Fibroblast of villous mesenchyme (primary cell): ENCODE measurements around the gene PNMA6F. TPM values are rescaled to one million over a fixed set of nuclear protein-coding genes. Genes with fewer than 3 reads are reported as not detected.
"Not testable (repeated sequence)": the region's sequence is repeated elsewhere in the genome, so short reads cannot be mapped to it uniquely, and the experiment has no call there.

Experiments used
- DNase-seq: peaks from one replicate; pipeline ENCODE4 v3.0.0-alpha.2; 2010; ENCODE audit warnings: low read depth
- H3K4me3 ChIP-seq: 2 replicates; pipeline ENCODE4 v1.5.1; 2011; ENCODE audit warnings: low read depth, mild to moderate bottlenecking, low read length
- total RNA-seq: library from RNA; depleted of rRNA; stranded (reverse); fragments of >200 nt; gene quantifications from 2 replicates; pipeline ENCODE4 v1.2.3, GENCODE V29; 2012
- TF ChIP-seq, protein P1 (sequence below): IDR thresholded peaks from 2 replicates; pipeline ENCODE4 v1.5.1; 2012; ENCODE audit warnings: low read depth, mild to moderate bottlenecking, low read length; ENCODE audit not compliant: insufficient read depth

PNMA6F gene
- total RNA-seq, 1 donor: not detected

DNA sequence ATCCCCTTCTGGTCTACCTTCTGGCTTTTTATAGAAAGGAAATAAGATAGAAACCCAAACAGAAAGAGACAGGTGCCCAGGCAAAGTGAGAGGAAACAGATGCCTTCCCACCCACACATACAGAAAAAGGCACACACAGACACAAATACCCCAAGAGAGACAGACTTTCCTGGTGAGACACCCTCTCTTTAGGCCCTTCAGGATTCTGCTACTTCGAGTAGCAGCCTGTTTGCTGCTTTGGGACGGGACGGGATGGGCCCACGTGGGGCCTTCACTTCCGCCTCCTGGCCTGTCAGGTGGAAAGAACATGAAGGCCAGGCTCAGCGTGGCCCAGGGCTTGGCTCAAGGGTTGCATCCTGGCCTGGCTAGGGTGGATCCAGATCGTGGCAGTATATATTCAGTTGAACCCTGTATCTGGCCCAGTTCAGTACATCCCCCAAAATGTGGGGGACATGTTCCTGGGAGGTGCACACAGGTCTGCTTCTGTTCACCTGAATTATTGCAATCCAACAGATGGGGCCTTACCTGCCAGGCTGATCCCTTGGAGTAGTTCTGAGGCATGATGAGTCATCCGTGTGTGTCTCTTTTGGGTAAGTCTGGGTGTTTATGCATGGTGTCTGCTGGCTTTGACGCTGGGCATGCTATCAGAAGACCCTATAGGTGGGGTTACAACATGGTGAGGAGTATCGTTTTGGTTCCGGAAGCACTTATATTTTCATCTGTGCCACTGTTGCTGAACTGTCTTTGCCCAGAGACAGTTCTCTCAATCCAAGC, 14.7 kb upstream of the PNMA6F start:
- DNase-seq: no peak
- H3K4me3 ChIP-seq: no peak overlapping the region
- TF ChIP-seq, protein P1, sequence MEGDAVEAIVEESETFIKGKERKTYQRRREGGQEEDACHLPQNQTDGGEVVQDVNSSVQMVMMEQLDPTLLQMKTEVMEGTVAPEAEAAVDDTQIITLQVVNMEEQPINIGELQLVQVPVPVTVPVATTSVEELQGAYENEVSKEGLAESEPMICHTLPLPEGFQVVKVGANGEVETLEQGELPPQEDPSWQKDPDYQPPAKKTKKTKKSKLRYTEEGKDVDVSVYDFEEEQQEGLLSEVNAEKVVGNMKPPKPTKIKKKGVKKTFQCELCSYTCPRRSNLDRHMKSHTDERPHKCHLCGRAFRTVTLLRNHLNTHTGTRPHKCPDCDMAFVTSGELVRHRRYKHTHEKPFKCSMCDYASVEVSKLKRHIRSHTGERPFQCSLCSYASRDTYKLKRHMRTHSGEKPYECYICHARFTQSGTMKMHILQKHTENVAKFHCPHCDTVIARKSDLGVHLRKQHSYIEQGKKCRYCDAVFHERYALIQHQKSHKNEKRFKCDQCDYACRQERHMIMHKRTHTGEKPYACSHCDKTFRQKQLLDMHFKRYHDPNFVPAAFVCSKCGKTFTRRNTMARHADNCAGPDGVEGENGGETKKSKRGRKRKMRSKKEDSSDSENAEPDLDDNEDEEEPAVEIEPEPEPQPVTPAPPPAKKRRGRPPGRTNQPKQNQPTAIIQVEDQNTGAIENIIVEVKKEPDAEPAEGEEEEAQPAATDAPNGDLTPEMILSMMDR: no peak

DNA sequence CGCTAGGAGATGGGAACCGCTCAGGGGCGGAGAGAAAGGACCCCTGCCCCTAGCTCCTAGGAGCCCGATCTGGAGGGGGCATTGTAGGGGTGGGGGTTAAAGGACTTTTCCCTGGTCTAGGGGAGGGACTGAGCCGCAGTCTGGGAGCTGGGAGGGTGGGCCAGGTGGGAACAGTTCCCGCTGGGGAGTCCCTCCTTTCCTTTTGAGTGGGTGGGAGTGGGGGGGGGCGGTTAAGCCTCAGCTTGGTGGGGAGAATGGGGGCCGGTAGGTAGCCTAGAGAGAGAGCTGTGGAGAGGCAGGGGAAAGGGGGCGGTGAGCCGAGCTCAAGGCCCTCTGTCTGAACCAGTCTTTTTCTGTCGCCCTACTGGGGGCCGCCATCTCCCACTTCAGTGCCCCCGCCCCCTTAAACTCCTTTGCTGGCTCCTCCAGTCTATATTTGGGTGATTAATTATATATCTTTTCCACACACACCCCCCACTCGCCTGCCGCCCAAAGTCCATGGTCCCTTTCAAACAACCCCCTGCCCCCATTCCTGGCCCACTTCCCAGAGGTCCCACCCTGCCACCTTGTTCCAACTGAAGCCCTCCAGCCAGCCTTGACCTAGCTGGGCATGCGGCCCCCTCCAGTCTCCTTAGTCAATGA, 13.2 kb upstream of the PNMA6F start:
- no peak for DNase-seq
- H3K4me3 ChIP-seq: peak overlapping the region; percentile 75
- TF ChIP-seq, protein P1: no peak

DNA sequence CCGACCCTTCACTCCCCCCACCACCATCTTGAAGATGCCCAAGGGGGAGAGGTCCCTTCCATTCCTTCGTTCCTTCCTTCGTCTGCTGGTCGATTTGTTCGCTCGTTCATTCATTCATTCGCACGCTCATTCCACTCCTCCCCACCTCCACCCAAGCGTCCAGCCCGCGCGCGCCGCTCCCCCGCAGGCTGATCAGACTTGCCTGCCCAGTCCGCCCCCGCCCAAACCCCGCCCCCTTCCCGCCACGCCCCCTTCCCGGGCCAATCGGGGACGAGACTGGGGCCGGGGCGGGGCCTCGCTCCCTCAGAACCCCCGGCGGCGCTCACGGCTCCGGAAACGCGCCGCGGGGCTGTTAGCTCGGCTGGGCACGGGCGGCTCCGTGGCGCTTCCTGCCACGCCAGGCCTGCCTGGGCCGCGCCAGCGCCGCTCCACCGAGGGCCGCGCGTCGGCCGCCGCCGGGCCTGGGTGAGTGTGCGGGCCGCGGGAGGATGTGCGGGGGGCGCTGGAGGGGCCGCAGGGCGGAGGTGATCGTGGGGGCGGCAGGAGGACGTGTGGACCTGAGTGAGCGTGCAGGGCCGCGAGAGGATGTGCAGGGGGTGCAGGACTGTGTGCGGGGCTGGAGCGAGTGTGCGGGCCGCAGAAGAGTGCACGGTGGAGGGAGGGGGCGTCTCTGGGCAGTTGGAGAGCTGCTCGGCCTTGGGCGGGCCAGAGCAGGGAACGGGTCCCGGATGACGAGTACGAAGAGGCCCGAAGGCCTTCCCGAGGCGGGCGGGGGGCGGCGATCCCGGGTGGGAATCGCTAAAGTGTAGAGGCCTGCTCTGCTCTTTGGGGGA, 12.5 kb upstream of the PNMA6F start, which contains the start of gene ZNF275:
Gene ZNF275 (plus strand): TSS at position 333 of the 833 bp plus-strand sequence. CDS start 2,527 bp downstream, outside the sequence.
- DNase-seq: peak; percentile 78
- TF ChIP-seq, protein P1: no peak
- H3K4me3 ChIP-seq: peak within 1 kb of the TSS; percentile 75

DNA sequence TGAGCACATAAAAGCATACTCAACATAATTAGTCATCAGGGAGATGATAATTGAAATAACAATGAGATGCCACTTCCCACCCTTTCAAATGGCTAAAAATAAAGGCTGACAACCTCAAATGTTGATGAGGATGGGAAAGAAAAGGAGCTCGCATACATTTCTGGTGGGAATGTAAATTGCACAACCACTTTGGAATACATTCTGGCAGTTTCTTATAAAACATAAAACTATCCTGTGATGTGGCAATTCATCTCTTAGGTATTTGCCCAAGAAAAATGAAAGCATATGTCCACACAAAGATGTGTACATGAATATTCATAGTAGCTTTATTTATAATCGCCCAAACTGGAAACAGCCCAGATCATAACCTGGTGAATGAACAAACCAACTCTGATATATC, 11.7 kb upstream of the PNMA6F start:
- DNase-seq: peak; percentile 66
- TF ChIP-seq, protein P1: no peak
- H3K4me3 ChIP-seq: peak overlapping the region; percentile 58

DNA sequence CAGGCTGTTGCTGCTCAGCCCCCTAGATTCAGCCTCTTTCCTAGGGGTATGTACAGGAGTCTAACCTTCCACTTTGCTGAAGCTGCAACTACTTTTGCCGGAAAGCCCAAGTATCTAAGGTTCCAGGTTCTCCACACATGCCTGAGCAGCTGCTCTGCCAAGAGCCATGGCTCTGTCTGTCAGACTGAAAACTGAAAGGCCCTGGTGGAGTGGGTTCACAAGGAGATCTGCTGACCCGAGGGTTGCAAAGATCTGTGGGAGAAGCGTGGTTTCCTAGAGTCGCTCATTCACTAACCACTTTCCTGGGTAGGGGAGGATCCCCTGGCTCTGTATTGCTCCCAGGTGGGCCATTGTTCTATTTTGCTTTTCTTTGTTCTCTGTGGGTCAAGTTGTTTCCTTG, 6.0 kb upstream of the PNMA6F start:
- H3K4me3 ChIP-seq: no peak overlapping the region
- no peak for DNase-seq
- TF ChIP-seq, protein P1: no peak

DNA sequence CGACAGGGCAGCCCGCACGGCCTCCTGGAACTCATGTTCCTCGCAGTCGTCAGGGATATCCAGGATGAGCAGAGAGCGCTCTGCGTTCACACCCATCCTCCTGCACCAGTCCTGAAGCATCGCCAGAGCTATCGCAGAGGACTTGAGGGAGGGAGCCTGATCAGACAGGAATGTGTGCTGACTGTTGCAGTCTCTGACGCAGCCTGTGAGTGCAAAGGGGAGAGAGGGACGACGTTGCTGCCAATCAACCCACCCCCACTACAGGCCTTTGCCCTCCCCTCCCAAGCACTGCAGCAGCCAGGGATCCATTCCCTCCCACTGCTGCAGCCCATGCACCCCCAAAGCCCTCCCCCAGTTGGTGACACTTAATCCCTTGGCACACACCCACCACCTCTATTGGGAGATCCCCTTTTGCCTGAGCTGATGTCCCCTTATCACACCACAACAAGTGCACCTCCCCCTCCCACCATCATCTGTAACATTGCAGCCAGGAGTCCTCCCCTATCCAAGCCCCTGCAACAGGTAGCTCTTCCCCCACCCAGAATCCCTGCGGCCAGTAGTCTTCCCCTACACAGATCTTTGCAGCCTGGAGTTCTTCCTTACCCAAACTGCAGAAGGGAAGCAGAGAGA, 897 bp downstream of the PNMA6F start:
- H3K4me3 ChIP-seq: no peak overlapping the region
- TF ChIP-seq, protein P1: no peak
- no peak for DNase-seq

DNA sequence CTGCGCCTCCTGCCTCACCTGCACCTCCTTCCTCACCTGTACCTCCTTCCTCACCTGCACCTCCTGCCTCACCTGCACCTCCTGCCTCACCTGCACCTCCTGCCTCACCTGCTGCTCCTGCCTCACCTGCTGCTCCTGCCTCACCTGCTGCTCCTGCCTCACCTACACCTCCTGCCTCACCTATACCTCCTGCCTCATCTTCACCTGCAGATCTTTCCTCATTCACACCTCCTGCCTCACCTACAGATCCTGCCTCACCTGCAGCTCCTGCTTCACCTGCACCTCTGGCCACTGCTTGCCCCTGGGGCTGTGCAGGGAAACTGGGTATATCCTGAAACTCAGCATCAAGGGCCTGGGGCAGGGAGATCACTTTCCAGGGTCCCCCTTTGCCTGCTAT, 1.5 kb downstream of the PNMA6F start:
- H3K4me3 ChIP-seq, DNase-seq: not testable (repeated sequence)
